D341Med (cell line): ENCODE results near the gene MMP17.
A peak's percentile ranks its signal among the peaks of the same experiment; 100 is the strongest.

Experiments
- DNase-seq: peaks from one replicate; pipeline ENCODE4 v3.0.0; 2012; ENCODE audit warnings: low spot score

Gene MMP17

DNA sequence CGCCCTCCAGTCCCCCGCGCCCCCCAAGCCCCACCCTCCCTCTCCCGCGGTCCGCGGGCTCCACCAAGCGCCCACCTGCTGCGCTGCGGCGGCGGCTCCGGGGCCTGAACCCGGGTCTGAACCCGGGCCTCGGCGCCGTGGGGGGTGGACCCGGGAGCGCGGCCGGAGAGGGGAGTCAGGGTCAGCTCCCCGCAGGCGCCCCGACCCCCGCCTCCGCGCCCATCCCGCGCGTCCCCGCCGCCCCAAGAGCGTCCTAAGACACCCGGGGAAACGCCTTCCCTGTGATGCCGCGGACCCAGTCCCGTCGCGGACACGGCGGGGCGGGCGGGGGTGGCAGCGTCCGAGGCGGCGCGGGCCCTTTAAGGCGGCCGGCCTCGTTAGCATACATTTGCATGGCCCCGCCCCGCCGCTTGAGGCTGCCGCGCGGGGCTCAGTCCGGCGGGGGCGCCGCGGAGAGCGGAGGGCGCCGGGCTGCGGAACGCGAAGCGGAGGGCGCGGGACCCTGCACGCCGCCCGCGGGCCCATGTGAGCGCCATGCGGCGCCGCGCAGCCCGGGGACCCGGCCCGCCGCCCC, at the start of gene MMP17:
MMP17 (plus strand) TSS at position 433 of the 574 bp plus-strand sequence; CDS start at position 535, 102 bp downstream.
- DNase-seq: peak; percentile 90

DNA sequence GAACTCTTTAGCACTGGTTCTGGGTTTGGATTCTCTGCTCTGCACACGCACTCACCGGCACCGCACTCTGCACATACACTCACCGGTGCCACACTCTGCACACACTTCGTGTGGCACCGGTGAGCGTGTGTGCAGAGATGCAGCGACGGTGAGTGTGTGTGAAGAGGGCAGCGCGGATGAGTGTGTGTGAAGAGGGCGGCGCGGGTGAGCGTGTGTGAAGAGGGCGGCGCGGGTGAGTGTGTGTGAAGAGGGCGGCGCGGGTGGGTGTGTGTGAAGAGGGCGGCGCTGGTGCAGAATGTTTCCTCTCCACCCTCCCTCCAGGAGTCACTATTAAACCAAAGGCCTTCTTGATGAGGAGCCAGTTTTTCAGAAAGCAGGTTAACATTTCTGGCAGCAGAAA, 49.2 kb upstream of the MMP17 start:
- DNase-seq: no peak

GRCh38 chr12:131782061-131782460, 46.1 kb upstream of the MMP17 start:
- DNase-seq: no peak

DNA sequence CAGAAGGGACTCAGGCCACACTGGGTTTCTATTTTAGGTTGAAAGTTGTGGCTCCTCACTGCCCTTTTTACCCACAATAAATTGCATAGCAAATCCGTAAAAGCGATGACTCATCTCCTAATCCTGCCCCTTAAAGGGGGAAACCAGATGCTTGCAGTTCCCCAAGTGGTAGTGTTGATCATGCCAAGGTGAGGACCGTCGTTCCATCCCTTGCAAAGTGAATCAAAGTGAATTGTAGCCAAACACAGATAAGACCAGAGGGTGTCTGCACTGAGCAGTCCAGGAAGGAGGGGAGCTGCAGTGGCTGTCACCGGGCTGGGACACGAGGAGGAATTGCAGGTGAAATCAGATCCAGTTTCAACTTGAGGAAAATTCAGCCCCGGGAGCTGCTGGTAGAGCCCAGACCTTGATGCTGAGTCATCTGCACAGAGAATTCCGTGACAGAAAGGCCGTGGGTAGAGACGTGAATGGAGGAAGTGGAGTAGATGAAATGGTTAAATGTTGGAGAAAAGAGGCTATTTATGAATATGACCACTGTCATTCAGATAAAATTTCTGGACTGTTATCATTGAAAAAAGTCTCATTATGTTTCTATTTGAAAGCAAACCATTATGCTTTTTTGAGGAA, 44.2 kb upstream of the MMP17 start:
- DNase-seq: no peak

DNA sequence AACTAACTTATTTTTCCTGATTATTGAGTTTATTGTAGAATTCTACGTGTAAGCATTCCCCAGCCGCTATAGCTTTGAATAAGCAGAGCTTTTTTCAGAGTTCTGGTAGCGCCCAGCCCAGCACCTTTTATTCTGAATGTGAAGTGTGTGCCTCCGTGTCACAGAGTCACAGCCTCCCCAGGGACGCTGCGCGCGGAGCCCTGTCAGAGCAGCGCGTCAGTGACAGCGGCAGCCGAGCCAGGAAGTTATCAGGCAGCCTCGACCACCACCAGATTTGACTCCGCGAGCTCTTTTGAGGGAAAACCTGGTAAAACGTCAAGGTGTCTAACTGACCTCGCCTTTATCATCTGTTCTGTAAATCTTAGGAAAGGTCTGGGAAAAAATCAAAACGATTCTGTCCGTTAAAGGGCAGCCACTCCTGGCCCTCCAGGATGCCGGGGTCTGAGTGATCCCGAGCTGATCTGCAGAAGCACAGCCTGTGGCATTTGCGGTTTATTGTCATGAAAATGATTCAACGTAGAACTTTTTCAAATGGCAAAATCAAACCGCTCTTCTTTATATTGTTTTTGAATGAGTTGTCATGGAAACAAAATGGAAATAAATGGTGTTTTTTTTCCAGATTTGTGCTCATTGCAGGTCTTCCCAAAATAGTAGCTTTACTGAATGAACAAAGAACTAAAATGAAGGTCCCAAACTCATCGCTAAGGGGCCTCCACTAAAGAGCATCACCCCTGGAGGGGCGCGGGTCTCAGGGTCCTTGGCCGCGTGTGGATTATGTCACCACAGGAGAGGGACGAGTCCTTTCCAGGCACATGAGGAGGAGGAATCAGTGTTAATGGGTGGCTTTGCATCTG, 43.1 kb upstream of the MMP17 start:
- no peak for DNase-seq

GRCh38 chr12:131785763-131786330, 42.3 kb upstream of the MMP17 start:
- no peak for DNase-seq

DNA sequence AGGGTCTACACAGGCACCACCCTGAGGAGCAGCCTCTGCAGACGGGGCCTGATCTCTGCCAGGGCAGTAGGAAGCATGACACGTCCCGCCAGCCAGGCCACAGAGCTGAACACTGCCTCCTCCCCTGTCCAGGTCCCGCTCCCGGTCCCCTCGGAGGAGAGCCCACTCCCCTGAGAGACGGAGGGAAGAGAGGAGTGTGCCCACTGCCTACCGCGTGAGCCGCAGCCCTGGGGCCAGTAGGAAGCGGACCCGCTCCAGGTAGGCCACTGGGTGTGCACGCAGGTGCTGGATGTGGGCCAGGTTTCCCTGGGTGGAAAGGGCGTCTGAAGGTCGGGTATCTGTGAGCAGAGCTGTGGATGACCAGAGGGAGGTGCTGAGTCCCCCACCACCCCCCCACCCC, 41.9 kb upstream of the MMP17 start:
- no peak for DNase-seq

DNA sequence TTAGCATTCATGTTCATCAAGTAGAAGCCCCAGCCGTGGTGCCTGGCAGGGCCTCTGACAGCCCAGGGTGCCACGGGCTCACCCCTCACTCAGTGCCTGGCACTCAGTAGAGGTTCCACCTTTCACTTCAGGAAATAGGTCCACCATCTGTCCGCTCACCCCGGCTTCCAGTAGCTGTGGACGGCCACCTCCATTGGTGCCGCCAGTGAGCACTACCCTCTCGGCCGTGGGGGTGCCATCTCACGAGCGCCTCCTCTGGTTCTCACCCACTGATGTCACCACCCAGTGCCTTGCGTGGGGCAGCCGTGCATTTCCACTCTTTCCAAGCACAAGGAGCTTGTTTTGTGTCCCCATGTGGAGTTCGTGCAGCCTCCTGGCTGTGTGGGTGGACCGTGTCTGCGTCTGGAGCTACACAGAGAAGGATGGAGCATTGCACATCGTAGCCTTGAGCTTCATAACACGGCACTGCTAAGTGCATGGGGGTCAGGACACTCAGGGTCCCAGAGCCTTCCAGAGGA, 41.0 kb upstream of the MMP17 start:
- DNase-seq: no peak

GRCh38 chr12:131788070-131788469, 40.1 kb upstream of the MMP17 start:
- no peak for DNase-seq

GRCh38 chr12:131789638-131790037, 38.6 kb upstream of the MMP17 start:
- no peak for DNase-seq

GRCh38 chr12:131793243-131794022, 34.8 kb upstream of the MMP17 start:
- no peak for DNase-seq

DNA sequence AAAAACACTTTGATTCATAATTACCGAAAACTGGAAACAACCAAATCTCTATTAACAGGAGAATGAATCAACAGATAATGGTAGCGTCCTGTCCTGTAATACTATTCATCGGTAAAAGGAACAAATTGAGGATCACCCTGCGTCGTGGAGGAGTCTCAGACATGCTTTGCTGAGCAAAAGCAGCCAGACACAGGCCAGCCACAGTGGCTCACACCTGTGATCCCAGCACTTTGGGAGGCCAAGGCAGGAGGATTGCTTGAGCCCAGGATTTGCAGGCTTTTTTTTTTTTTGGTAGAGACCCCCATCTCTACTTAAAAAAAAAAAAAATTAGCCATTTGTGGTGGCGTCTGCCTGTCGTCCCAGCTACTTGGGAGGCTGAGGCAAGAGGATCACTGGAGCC, 34.1 kb upstream of the MMP17 start:
- no peak for DNase-seq

DNA sequence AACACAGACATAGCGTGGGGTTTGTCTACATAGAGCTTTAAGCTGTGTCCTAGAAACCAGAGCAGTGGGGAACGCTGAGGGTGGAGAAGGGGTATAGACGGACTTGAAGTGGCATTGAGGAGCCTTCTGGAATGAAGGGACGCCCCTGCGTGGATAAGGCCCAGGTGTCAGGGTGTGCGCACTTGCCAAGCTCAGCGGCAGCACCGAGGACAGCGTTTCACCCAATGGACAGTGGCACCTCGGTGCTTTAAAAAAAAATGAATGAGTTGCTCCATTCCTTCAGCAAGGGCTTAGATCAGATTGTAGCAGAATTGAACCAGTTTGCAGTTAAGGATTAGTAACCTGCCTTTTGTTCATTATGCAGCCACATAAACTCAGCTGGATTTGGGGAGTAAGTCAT, 33.6 kb upstream of the MMP17 start:
- no peak for DNase-seq

DNA sequence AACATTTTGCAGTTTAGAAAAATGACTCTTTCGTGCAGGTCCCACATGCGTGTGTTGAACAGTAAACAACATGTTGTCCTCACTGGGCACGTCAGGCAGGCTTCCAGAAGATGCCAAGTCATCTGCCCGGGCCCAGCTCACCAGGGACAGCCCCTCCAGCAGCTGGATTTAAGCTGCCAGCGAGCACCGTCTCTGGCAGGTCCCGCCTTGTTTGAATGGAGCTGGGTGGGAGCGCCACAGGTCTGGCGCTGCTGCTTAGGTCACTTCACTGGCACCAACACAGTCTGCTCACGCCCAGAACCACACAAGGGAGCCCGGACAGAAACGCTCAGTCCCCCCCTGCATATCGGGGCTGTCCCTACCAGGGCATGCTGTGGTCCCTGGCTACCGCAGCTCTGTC, 33.1 kb upstream of the MMP17 start:
- no peak for DNase-seq

- no peak for DNase-seq
Measured at GRCh38 chr12:131795690-131796410, 32.3 kb upstream of the MMP17 start.

DNA sequence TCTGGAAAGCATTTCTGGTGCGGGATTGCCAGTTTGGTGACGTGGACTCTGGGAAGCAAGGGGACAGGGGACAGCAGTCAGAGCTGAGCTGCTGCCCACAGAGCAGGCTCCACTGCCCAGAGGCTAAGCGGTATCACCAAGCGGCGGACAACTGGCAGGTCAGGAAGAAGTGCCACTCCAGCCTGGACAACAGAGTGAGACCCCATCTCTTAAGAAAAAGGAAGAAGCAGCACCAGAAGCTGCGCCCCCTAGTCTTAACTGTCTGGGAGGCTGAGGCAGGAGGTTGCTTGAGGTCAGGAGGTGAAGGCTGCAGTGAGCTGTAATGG, 31.8 kb upstream of the MMP17 start:
- DNase-seq: no peak

- DNase-seq: no peak
Measured at GRCh38 chr12:131796754-131797587, 31.2 kb upstream of the MMP17 start.

- DNase-seq: no peak
Measured at GRCh38 chr12:131797588-131797934, 30.6 kb upstream of the MMP17 start.

- no peak for DNase-seq
Measured at GRCh38 chr12:131799195-131799594, 29.0 kb upstream of the MMP17 start.

DNA sequence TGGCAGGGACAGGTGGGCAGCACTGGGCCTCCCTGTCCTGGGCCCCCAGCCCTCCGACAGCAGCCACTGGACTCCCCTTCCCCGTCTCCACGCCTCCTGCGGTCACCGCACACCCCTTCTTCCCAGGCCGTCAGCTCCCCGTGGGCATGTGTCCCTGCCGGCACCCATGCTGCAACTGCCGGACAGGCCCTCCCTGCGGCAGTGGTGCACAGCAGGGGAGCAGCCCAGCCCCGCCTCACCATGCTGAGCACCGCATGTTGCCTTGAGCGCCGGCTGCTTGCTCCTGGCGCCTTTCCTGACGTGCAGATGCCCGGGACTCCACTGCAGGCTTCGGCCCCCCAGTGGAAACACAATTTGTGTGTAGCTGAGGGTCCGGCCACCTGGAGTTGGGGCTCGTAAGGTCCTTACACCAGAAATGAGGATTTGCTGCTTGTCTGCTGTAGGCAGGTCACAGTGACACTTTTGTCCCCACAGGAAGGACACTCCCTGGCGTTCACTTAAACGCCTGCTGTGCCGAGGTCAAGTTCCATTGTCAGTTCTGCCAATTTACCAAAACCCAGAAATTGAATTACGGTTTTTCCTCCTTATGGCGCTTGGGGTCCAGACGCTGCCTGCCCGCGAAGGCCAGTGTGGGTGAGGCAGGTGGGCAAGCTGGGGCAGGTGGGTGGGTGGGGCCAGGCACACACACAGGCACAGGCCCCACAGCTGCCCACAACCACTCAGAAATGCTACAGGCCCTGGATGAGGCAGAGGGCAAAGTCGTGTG, 28.2 kb upstream of the MMP17 start:
- no peak for DNase-seq
